GM13976 (cell line): ENCODE data around the gene MAP1LC3B2.

Experiments used
- DNase-seq: peaks from one replicate; pipeline ENCODE4 v3.0.0; 2012; ENCODE audit warnings: low spot score
- in situ Hi-C: fragments of 300-500 bp; cut with MboI; formaldehyde crosslinking; loops from one replicate; pipeline ENCODE4 v1.12.0; 2022; ENCODE audit warnings: low sequenced_read_pairs, mixed read lengths, inconsistent platforms; ENCODE audit not compliant: unreplicated experiment
- TF ChIP-seq, protein P1 (sequence below): IDR thresholded peaks from 2 replicates; pipeline ENCODE4 v1.5.1; 2012; ENCODE audit warnings: borderline replicate concordance, mild to moderate bottlenecking; ENCODE audit not compliant: insufficient read depth; ENCODE audit errors: extremely low read depth, missing control alignments, control extremely low read depth

Gene MAP1LC3B2

DNA sequence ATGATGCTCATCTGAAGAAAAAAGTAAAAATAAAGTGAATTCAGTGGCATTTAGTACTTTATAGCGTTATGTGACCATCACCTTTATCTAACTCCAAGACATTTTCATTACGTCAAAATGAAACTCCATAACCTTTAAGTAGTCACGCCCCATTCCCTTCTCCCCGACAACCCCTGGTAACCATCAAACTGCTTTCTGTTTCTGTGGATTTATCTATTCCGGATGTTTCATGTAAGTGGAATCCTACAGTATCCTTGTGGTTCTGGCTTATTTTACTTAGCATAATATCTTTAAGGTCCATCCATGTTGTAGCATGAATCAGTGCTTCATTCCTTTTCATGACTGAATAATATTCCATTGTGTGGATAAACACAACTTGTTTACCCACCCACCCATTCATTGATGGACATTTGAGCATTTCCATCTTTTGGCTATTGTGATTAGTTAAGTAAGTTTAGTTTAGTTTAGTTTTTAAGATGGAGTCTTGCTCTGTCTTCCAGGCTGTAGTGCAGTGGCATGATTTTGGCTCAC lies 18.5 kb upstream of the MAP1LC3B2 start:
- TF ChIP-seq, protein P1, sequence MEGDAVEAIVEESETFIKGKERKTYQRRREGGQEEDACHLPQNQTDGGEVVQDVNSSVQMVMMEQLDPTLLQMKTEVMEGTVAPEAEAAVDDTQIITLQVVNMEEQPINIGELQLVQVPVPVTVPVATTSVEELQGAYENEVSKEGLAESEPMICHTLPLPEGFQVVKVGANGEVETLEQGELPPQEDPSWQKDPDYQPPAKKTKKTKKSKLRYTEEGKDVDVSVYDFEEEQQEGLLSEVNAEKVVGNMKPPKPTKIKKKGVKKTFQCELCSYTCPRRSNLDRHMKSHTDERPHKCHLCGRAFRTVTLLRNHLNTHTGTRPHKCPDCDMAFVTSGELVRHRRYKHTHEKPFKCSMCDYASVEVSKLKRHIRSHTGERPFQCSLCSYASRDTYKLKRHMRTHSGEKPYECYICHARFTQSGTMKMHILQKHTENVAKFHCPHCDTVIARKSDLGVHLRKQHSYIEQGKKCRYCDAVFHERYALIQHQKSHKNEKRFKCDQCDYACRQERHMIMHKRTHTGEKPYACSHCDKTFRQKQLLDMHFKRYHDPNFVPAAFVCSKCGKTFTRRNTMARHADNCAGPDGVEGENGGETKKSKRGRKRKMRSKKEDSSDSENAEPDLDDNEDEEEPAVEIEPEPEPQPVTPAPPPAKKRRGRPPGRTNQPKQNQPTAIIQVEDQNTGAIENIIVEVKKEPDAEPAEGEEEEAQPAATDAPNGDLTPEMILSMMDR = no peak
- in situ Hi-C loops = no loop called here
- DNase-seq = no peak

- TF ChIP-seq, protein P1 = no peak
- in situ Hi-C loops = no loop called here
- DNase-seq = no peak
Measured at GRCh38 chr12:116541547-116542344, 17.4 kb upstream of the MAP1LC3B2 start.

GRCh38 chr12:116542345-116542956 lies 16.7 kb upstream of the MAP1LC3B2 start:
- DNase-seq = no peak
- in situ Hi-C loops = no loop called here
- TF ChIP-seq, protein P1 = no peak

- TF ChIP-seq, protein P1 = no peak
- DNase-seq = no peak
- in situ Hi-C loops = no loop called here
Measured at GRCh38 chr12:116544656-116545055, 14.5 kb upstream of the MAP1LC3B2 start.

DNA sequence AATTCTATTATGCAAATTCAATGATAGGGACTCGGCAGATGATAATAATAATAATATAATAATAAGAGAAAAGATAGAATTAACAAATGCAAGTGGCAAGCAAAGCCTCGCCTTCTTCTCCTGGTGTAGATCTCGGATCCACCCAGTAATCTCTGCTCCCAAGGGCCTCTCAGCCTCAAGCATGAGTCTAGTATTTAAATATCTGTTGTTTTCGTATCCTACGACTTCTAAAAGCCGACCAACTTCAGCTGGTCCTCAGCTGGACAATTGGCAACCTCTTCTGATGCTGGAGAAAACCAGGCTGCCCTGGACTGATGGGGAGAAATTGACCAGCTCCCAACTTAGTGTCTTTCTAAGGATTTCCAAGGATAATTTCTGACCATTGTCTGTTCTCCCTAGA lies 14.0 kb upstream of the MAP1LC3B2 start:
- DNase-seq = no peak
- TF ChIP-seq, protein P1 = no peak
- in situ Hi-C loops = no loop called here

- TF ChIP-seq, protein P1 = no peak
Measured at GRCh38 chr12:116545936-116546335, 13.2 kb upstream of the MAP1LC3B2 start.

More at GRCh38 chr12:116545936-116546335, 13.2 kb upstream of the MAP1LC3B2 start:
- DNase-seq = no peak
- in situ Hi-C loops = no loop called here
